GM12801 (cell line): ENCODE results near the gene TMEM229B.

Experiments
- TF ChIP-seq, protein P1 (sequence below): IDR thresholded peaks from one replicate; pipeline ENCODE4 v1.5.1; 2011; ENCODE audit warnings: control low read depth; ENCODE audit not compliant: insufficient read length; ENCODE audit errors: extremely low read depth

TMEM229B gene

DNA sequence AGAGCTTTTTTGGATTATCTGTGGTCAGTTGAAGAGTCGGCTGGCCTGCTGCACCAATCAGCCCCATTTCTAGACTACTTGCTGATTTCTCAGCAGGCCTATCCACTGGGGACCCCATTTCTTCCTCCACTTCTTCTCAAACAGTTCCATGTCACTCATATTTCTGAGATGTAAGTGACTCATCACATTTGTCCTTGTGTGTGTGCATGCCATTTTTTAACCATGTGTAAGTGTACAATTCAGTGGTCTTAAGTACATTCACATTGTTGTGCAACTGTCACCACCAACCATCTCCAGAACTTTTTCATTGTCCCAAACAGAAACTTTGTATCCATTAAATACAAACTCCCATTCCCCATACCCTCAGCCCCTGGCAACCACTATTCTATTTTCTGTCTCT lies 14.2 kb downstream of the TMEM229B start:
- TF ChIP-seq, protein P1, sequence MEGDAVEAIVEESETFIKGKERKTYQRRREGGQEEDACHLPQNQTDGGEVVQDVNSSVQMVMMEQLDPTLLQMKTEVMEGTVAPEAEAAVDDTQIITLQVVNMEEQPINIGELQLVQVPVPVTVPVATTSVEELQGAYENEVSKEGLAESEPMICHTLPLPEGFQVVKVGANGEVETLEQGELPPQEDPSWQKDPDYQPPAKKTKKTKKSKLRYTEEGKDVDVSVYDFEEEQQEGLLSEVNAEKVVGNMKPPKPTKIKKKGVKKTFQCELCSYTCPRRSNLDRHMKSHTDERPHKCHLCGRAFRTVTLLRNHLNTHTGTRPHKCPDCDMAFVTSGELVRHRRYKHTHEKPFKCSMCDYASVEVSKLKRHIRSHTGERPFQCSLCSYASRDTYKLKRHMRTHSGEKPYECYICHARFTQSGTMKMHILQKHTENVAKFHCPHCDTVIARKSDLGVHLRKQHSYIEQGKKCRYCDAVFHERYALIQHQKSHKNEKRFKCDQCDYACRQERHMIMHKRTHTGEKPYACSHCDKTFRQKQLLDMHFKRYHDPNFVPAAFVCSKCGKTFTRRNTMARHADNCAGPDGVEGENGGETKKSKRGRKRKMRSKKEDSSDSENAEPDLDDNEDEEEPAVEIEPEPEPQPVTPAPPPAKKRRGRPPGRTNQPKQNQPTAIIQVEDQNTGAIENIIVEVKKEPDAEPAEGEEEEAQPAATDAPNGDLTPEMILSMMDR = no peak

DNA sequence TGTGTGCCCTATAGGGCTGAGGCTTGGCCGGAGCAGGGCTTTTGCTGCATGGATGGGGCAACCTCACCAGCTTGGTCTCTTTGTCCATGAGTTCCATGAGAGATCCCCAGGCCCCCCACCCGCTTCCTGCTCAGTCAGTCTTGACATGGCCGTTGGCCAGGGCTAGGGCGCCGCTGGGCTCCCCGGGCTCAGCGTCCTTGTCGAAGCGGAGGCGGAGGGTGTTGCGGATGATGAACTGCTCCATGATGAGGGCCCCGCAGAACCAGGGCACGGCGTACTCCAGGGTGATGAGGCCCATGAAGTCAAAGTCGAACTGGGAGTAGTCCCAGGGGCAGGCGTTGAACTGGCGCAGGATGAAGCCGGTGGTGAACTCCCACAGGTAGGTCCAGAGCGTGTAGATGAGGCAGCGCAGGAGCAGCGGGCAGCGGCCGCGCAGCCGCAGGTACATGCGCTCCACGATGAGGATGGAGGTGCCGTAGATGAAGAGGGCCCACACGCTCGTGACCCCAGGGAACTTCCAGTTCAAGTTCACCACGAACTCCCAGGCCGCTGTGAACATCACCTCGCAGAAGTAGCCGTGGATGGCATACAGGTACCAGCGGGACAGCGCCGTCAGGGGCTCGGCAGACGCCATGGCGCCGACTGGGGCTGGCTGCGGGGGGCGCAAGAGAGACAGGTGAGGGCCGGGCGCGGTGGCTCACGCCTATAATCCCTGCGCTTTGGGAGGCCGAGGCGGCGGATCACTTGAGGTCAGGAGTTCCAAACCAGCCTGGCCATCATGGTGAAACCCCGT lies 15.0 kb downstream of the TMEM229B start:
- TF ChIP-seq, protein P1 = no peak

DNA sequence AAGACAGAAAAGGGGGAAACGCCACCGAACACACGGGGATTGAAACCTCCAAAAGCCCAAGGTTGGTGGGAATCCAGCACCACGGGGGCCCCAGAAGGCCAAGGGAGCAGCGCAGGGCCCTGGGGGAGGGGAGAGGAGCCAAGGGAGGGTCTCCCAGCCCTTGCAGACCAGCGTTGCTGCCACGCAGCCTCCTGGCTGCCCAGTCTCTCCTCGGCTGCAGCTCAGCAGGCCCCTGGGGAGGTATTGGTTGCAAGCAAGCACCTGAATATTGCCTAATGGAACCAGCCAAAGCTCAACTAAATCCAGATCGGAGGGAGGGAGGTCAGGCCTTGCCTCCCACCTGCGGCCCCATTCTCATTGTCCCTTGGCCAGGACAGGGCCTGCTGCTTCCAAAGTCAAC lies 15.8 kb downstream of the TMEM229B start:
- TF ChIP-seq, protein P1 = no peak

DNA sequence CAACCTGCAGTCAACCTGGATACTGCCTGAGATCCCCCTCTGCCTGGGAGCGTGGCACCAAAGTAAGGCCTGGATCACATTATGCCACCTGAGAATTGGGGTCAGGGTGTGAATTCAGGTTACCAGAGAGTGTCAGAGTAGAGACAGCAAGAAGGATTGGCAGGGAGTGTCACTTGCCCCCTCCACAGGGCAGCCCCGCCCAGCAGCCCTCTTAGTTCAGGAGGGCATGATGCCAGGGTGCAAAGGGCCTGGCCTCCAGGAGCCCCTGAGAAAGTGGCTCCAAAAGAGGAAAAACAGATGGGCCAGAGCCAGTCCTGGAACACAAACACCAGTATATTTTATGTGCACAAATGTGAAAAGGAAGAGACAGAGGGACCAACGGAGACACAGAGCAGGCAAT lies 18.6 kb downstream of the TMEM229B start:
- TF ChIP-seq, protein P1 = no peak

DNA sequence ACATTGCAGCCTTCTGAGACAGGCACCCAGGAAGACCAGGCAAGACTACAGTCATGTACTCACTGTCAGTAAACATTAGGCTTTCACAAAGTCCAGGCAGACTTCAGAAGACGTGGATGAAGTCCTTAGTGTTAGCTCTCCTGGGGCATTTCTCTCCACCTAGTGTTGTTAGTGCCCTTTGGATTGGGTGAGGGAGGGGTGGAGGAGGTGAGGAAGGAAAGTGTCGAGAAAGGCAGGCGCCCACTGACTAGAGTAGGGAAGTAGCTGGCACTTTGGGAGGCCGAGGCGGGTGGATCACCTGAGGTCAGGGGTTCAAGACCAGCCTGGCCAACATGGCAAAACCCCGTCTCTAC lies 20.2 kb downstream of the TMEM229B start:
- TF ChIP-seq, protein P1 = no peak

DNA sequence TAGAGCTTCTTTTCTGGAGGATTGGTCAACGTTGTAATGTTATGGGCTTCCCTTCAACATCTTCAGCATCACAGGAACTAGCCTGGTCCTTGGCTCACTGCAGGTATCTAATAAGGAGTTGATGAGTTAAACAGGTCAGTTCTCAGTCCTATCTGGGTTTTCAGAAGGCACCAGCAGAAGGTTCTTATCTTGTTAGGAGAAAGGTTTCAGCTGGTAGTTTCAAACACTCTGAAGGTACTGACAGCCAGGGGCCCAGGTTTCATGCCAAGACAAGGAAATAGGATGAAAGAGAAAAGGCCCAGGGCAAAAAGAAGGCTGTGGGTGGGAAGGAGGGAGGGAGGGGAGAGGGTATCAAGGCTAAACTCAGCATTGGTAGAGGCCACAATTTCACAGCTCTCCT lies 21.4 kb downstream of the TMEM229B start:
- TF ChIP-seq, protein P1 = no peak

DNA sequence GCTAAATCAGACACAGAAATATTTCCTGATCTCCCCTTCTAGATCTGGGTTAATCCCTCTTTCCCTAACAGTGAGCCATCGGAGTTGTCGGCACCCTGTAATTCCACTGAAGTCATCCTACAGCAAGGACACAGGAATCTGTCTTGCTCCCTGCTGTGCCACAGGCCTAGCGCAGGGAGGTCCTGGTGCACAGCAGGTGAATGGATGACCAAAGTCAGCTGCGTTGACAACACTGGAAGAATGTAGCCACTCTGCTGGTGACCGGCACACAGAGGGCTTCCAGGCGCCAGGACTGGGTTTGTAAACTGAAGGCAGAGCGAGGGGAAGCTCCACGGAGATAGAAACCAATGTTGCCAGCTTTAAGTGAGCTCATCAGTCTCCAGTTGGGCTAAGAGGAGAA lies 23.6 kb downstream of the TMEM229B start:
- TF ChIP-seq, protein P1 = no peak
